ENCODE results near the gene GABRG2.
"Not testable (repeated sequence)": the region's sequence is repeated elsewhere in the genome, so short reads cannot be mapped to it uniquely, and the experiment has no call there.

The GABRG2 gene

DNA sequence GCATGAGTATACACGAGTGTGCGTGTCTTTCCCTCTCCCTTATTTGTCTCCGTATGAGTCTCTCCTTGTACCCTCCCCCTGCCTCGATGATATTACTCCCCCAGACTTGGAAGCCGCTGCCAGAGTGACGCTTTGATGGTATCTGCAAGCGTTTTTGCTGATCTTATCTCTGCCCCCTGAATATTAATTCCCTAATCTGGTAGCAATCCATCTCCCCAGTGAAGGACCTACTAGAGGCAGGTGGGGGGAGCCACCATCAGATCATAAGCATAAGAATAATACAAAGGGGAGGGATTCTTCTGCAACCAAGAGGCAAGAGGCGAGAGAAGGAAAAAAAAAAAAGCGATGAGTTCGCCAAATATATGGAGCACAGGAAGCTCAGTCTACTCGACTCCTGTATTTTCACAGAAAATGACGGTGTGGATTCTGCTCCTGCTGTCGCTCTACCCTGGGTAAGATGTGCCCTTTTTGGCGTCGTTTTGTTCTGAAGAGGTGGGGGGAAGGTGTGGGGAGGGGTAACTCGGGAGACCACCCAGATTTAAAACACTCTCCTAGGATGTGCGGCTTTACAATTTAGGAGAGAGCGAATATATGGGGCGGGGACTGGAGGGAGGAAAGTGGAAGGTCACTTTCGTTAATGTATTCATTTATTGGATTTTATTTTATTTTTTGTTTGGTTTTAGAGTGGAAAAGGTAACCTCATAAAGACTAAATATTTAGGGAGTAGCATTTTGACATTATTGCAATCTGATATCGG is at the start of gene GABRG2:
Gene GABRG2, plus strand, starts transcription at position 119 of the 757 bp plus-strand sequence. Its CDS starts 227 bp downstream, at position 346.
- DNase-seq (ENCODE audit: low spot score): no peak

DNA sequence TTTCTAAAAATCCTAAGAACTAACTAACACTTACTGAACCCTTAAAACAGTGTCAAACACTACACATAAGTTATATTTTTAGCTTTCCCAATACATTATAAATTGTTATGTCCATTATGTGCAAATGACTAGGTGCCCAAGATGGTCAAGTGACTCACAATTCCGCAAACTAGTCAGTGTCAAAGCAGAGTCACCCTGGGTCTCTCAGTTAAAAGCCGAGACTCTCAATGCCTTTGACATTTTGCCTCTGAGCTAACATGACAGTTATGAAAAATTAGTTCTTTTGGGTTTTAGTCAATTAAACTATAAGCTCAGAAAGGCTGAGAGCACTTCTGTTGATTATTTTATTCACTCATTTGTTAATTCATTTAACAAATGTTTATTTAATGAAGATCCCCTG is 42.3 kb upstream of the GABRG2 start:
- no peak for DNase-seq (ENCODE audit: low spot score)

DNA sequence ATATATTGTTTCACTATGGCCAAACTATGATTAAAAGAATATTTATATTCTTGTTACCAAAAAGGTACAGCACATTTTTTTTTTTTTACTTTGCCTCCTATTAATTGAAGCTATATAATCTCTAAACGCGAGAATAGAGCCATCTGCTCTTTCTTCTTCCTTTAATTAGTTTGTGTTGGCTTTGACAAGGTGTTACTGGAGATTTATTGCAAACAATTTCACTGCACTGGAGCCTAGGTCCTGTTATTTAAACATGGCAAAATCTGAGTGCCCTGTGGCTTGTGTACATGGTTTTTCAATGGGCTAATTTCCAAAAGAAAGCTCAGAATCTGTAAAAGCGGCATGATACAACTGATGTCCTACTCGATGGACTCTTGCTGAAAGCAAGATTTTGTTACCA is 40.8 kb upstream of the GABRG2 start:
- no peak for DNase-seq (ENCODE audit: low spot score)

DNA sequence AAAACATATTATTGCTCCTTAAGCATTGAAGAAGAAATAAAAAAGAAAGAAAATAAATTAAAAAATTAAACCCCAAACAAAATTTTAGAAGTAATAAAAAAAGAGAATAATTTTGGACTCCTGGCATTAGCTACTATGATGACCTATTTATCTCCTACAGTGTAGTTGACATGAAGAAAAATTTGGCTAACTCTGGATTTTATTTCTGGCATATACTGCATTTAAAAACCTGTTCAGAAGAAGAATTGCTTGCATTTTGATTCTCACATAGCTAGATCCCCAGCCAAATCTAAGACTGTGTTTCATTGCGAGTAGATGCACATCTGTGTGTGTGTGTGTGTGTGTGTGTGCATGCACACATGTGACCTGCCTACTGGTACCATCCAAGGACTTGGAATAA is 30.1 kb upstream of the GABRG2 start:
- no peak for DNase-seq (ENCODE audit: low spot score)

DNA sequence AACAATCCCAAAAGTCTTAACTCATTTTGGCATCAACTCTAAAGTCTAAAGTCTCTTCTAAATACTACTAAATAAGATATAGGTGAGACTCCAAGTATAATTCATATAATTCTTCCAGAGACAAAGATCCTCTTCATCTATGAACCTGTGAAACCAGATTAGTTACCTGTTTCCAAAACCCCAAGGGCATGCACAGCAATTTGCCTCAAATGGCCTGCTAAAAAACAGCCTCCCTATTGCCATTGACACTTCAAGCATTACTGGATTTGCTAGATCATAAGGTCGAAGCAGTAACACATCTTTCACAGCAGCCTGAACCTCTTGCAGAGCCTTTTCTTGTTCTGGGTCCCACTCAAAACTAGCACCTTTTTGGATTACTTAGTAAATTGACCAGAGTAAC is 20.3 kb upstream of the GABRG2 start:
- no peak for DNase-seq (ENCODE audit: low spot score)

DNA sequence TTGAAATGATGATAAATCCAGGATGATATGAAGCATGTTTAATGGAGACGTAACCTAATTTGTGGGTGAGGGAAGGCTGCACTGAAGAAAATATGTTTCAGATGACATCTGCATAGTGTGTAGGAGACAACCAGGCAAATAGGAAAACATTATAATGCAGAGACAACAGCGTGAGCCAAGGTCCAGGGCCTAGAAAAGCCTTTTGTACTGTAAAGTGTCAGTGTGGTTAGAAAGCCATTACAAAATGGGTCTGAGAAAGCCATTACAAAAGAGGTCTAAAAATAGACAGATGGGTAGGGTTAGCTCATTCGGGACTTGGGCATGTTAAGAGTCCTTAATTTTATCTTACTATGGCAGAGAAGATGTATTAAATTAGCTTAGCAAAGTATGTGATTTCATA is 14.9 kb upstream of the GABRG2 start:
- no peak for DNase-seq (ENCODE audit: low spot score)

DNA sequence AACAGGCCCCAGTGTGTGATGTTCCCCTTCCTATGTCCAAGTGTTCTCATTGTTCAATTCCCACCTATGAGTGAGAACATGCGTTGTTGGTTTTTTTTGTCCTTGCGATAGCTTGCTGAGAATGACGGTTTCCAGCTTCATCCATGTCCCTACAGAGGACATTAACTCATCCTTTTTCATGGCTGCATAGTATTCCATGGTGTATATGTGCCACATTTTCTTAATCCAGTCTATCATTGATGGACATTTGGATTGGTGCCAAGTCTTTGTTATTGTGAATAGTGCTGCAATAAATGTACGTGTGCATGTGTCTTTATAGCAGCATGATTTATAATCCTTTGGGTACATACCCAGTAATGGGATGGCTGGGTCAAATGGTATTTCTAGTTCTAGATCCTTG is 12.5 kb upstream of the GABRG2 start:
- DNase-seq (ENCODE audit: low spot score): not testable (repeated sequence)

DNA sequence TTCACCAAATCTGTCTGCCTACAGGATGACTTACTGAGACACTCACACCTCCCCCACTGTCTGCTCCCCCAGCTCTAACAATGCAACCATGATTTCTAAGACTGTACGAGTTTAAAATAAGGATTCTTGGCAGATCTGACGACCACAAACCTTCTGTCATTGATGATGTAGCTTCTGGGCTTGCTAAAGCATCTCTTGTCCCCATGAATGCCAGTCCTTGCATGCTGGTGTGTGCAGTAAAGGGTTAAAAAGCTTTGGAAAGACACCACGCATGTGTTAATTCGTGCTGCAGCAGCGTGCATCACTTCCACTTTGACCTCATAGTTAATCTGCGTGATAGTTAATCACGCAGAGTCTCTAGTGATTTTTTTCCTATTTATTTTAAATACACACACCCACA is 411 bp upstream of the GABRG2 start:
- DNase-seq (ENCODE audit: low spot score): no peak

DNA sequence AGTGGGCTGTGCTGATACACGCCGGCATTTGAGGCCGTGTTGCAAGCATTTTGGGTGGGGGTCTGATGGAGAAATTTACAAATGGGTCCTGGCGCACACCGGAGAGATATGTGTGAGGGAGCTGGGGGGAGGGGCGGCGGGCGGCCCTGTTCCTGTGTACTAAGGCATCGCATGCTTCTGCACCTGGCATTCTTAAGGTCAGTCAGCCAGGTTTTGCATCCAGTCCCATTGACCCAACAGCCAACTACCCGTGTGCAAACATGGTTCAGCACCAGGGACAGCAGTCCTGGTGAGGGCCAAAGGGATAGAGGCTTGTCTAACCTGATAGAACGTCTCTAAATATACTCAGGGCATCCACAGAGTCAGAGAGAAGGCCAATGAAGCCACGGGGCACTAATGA is 839 bp downstream of the GABRG2 start:
- DNase-seq (ENCODE audit: low spot score): peak; percentile 15

DNA sequence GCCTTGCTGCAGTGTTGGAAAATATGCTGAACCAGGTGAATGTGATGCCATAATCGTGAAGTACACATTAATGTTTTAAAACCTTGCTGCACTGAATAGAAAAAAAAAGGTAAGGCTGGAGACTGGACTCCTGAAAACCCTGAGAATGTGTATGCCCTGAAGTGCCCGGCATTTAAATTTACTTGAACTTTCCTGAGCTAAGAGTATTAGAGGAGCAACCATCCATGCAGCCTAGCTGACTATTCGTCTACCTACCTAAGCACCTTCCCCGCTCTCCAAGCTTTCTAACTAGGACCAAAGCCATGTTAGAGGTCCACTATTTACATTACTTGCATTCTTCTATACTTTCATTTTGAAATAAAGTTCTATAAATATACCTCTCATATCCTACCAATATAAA is 1.4 kb downstream of the GABRG2 start:
- no peak for DNase-seq (ENCODE audit: low spot score)

DNA sequence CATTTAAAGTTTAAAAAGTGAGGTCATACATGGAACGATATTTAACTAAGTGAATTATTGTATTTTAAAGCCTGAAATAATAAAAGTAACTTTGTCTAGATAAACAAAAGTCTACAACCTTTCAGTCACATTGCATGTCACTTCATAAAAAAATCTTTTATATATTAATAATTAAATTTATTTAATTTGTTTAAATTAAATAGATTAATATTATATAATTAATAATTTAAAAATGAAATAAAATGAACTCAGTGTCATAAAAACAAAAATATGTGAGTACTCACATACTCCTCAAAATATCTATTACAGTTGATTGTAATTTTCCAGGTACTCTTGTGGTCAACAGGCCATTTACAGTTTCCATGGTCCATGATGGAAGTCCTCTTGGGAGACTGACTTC is 11.2 kb downstream of the GABRG2 start:
- no peak for DNase-seq (ENCODE audit: low spot score)

DNA sequence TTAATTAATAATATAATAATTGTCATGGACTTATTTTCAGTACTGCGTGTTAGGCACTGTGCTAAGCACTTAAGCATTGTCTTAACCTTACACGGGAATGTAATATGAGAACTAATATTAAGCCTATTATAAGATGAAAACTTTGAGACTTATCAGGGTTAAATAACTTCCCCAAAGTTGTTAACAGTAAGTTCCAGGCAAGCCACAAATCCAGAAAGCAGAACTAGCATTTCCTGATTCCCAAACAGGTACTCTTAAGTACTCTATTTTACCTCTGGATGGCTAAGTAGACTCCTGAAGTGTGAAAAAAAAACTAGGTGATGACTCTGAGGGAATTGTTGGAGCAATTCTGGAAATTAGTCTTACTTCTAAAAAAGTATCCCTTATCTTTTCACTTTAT is 23.8 kb downstream of the GABRG2 start:
- no peak for DNase-seq (ENCODE audit: low spot score)

DNA sequence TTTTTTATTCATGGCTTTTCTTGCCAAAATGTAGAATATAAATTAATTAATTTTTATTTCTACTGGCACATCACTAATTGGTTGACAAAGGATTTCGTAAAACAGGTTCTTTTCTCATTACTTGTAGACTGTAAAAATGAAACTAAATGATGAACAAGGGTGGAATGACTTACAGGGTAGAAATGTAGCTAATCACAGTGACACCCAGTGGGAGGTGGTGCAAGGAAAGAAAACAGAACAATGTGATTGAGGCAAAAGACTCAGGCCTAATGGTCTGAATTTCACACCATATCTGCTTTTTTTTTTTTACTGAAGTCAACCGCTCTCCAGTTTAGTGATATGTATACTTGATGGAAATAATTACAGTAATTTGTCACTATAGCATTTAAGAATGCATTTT is 28.9 kb downstream of the GABRG2 start:
- DNase-seq (ENCODE audit: low spot score): no peak

DNA sequence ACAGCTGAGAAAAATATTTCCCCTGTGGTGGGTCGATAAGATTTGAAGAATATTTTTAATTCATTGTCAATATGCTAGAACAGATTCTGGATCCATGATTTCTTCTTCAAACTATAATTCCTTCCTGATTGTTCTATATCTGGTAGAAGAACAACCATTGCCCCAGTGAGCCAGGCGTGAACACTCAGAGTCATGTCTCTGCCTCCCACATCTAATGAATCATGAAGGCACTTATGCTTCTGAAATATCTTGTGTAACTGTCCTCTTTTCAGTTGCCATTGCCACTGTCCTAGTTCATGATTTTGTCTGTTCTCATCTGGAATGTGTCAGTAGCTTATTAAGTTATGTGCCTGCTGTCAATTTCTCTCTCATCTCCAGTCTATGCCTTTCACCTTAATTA is 40.0 kb downstream of the GABRG2 start:
- DNase-seq (ENCODE audit: low spot score): no peak

DNA sequence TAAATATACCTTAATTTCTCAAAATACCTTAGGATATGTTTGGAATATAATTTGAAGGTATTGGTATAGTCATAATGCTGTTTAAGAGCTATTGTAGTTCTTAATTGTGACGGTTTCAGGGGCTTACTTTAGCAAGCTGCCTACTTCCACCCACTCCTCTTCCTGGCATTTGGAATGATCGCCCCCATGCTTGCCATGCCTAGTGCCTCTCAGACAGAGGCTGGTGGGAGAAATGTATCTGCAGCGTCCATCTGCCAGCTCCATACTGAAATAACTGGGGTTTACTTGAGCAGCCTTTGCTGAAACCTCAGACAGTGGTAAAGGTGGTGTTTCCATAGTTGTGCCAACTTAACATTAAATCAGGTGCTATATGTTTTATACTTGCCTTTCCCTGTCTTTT is 52.2 kb downstream of the GABRG2 start:
- no peak for DNase-seq (ENCODE audit: low spot score)

DNA sequence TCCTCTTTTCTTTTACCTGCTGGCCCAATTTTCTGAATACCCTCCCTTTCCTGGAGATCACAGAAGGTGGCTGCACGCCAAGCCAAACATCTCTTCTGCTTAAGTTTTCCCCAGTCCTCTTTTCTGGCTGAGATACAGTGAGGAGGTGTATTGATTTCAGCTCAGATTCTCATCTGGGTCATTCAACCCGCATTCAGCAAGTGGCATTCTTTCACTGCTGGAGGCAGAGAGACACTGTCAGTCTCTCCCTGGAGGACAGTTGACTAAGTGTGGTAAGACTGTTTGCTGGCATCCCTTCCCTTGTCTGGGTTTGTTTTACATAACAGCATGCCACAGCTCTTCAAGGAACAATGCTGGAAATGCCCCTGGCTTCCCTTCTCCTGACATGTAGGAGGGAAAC is 60.5 kb downstream of the GABRG2 start:
- no peak for DNase-seq (ENCODE audit: low spot score)

DNA sequence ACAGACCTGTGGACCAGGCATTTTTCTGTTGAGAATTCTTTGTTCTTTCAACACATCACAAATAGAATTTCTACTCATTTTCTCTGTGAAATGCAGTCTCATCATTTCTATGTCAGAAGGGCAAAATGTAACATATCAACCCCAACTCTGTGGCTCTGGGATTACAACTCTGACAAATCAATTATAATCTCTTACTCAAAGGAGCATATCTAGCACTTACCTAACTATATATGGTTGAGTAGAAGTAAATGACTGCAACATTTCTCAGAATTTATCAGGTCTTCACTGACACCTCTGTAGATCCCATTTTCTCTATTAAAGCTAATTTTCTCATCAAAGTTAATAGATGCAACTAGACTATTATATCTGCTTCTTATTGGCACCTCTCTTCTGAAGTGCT is 64.8 kb downstream of the GABRG2 start:
- no peak for DNase-seq (ENCODE audit: low spot score)

DNA sequence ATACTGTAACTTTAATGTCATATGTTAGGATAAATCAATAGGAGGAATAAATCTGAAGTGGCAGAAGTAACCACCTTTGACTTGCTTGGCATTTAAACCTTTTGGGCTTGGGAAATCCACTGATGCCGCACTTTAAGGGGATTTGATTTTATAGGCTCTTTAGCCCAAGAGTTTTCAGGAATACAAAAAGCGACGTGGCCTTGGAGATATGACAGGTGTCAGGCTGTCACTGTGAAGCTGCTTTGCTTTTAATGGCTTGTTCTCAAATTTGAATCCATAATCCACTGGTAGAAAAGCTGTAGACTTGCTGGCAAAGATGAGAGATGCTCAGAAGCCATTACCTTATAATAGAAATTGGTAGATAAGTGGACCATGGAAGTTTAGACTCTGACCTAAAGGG is 71.6 kb downstream of the GABRG2 start:
- no peak for DNase-seq (ENCODE audit: low spot score)

DNA sequence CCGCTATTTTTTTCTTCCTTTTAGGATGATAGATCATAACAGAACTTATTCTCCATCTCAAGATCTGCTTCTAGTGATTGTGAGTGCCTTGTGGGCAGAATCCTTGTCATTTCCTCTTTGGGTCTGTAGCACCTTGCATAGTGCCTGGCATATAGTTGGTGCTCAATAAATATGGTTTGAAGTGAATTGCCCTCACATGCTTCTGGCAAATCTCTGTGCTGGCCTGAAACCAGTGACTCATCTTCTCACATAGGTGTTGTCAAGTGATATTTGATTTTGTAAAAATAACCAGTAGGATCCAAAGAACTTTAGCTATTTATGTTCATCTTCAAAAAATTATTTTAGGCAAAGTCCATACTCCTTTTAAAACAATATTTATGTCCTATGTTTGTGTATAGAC is 86.7 kb downstream of the GABRG2 start:
- no peak for DNase-seq (ENCODE audit: low spot score)

DNA sequence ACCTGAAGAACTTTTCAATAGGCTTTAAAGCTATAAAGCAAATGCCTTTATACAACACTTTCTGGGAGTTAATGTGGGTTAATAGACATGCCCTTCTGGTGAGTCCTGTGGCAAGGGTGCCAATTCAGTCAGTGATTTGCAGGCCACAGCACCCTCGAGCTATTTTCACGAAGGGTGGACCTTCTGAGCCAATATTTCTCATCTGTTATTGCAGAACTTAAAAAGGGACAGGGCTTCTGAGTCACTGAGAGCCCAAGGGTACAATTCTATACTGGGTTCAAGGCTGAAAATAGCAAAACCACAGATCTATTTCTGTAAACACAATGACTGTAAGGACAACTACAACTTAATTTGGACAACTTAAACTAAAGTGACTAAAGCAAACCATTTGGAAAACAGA is 92.8 kb downstream of the GABRG2 start:
- no peak for DNase-seq (ENCODE audit: low spot score)

DNA sequence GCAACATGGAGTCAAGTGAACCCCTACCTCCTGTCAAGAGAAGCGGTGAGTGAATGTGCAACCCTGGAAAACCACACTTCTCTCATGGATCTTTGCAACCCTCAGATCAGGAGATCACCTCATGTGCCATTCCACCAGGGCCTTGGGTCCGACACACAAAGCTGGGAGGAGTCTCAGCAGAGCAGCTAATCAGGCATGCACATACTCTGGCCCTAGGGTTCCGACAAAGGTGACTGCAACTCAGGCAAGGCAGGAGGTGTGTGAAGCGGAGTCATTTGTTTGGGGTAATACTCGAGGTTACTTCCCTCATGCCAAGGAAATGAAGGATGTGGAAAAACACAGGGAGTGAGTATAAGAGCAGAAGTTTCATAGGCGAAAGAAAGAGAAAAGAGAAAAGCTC is 96.1 kb downstream of the GABRG2 start:
- no peak for DNase-seq (ENCODE audit: low spot score)

DNA sequence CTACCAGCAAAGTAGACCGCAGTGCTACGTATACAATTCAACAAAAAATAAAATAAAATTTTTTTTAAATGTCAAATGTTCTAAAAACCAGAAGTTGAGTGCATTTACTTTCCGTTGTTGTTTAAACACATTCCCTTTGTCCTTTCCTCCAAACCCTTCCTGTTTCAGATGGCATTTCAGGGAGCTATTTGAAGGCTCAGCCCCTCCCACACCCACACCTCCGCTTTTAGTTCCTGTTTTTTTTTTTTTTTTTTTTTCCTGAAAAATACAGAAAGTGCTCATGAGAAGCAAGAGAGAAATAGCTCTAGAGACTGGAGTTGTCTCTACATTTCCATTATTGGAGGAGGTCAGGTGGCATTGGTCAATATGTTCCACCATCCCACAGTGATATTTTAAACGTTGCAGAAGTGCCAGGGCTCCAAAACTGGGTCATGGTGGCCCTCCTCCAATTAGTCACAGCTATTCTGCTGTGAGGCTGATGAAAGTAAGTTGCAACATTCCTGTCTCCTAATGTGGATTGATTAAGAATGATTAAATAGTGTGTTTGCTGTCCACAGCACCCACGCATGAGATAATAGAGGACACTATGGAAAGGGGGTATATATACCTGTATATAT is 106.9 kb downstream of the GABRG2 start:
- DNase-seq (ENCODE audit: low spot score): no peak

DNA sequence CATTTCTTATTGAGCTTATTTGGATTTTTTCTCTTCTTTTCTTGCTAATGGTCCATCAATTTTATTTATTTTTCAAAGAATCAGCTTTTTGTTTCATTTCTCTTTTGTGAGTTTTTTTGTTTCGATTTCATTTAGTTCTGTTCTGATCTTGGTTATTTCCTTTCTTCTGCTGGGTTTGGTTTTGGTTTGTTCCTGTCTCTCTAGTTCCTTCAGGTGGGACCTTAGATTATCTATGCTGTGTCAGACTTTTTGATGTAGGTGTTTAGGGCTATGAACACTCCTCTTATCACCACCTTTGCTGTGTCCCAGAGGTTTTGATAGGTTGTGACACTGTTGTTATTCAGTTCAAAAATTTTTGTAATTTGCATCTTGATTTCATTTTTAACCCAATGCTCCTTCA is 119.8 kb downstream of the GABRG2 start:
- no peak for DNase-seq (ENCODE audit: low spot score)

DNA sequence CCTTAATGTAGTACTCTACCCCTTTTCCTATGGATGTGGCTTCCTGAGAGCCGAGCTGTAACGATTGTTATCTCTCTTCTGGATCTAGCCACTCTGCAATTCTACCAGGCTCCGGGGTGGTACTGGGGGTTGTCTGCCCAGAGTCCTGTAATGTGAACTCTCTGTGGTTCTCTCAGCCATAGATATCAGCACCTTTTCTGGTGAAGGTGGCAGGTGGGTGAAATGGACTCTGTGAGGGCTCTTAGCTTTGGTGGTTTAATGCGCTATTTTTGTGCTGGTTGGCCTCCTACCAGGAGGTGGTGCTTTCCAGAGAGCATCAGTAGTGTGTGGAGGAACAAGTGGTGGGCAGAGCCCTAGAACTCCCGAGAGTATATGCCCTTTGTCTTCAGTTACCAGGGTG is 122.1 kb downstream of the GABRG2 start:
- DNase-seq (ENCODE audit: low spot score): no peak
